Left ventricle myocardium inferior (tissue), 1 donor: ENCODE measurements around the gene MT1B. TPM values are rescaled to one million over a fixed set of nuclear protein-coding genes. Genes with fewer than 3 reads are reported as not detected.
A peak's percentile ranks its signal among the peaks of the same experiment; 100 is the strongest.
"Not testable (repeated sequence)": the region's sequence is repeated elsewhere in the genome, so short reads cannot be mapped to it uniquely, and the experiment has no call there.

Source experiments
- DNase-seq: peaks from one replicate; pipeline ENCODE4 v3.0.0-alpha.2; 2020
- H3K27ac ChIP-seq: fragments of 200-600 bp; replicated peaks from 2 replicates; pipeline ENCODE4 v1.8.0; 2021
- H3K27me3 ChIP-seq: fragments of 200-600 bp; 2 replicates; pipeline ENCODE4 v1.8.0; 2021; ENCODE audit warnings: low read depth
- H3K36me3 ChIP-seq: fragments of 200-600 bp; 2 replicates; pipeline ENCODE4 v1.8.0; 2021
- H3K4me1 ChIP-seq: fragments of 200-600 bp; 2 replicates; pipeline ENCODE4 v1.8.0; 2021
- H3K4me3 ChIP-seq: fragments of 200-600 bp; 2 replicates; pipeline ENCODE4 v1.8.0; 2021; ENCODE audit warnings: mild to moderate bottlenecking, moderate library complexity
- H3K9me3 ChIP-seq: fragments of 200-600 bp; replicated peaks from 2 replicates; pipeline ENCODE4 v1.8.0; 2021
- CTCF ChIP-seq: fragments of 200-600 bp; IDR thresholded peaks from 2 replicates; pipeline ENCODE4 v1.8.0; 2021; ENCODE audit warnings: antibody characterized with exemption, mild to moderate bottlenecking, borderline replicate concordance
- intact Hi-C: fragments of 100-400 bp; cut with micrococcal nuclease; formaldehyde crosslinking; loops from one replicate; pipeline ENCODE4 v1.11.0; 2022
- total RNA-seq: library from RNA; stranded (reverse); fragmentation: NEBNext Ultra II Directional; extraction: Animal tissue kit (Norgen Biotek cat#: 25700); gene quantifications from one replicate; pipeline ENCODE4 v1.2.1, GENCODE V29; 2021
- donor health status: DM: no; HTN: yes; CAD: no; lungs with severe emphysema.

MT1B gene
- total RNA-seq, 1 donor from 2014 or later: not detected

DNA sequence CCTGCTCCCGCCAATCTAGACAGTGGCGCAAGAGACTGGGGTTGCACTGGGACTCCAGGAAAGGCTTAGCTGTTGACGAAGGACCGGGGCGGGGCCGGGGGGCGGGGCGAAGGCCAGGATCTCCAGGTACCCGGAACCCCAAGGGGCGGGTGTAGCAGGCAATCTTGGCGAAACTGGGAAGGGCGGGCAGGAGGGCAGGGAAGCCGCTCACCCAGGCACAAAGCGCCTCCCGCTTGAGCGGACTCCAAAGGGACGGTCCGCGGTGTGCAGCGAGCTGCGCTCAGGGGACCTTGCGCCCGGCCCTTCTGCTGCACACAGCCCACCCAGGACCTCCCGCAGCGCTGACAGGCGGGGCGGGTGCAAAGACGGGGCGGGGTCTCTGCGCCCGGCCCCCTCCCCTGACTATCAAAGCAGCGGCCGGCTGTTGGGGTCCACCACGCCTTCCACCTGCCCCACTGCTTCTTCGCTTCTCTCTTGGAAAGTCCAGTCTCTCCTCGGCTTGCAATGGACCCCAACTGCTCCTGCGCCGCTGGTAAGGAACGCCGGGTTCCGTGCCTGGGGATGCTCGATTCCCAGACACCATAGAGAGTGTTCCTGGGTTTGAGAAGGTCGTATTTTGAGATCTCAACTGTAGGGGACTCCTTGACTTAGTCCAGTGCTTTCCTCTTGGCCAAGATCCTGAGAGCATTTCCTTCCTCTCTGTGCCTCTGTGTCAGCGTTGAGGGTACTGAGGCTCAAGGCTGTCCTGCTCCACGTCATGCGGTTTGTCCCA, 6.1 kb downstream of the MT1B start, which contains the start of gene MT1F:
Gene MT1F (plus strand): TSS at position 405 of the 772 bp plus-strand sequence. CDS start 100 bp downstream, at position 505.
- peaks cover 34% of the 10 kb centered on the region for H3K27me3 ChIP-seq
- peak within 1 kb of the TSS; percentile 24 for H3K27ac ChIP-seq
- intact Hi-C loops: no loop called here
- peak; percentile 73 for DNase-seq
- peak within 1 kb of the TSS; percentile 72 for H3K4me3 ChIP-seq
- no peaks in the 10 kb centered on the region for H3K36me3 ChIP-seq
- no peak for TF ChIP-seq CTCF
- peaks cover 19% of the 10 kb centered on the region for H3K4me1 ChIP-seq
- H3K9me3 ChIP-seq: no peaks in the 10 kb centered on the region

DNA sequence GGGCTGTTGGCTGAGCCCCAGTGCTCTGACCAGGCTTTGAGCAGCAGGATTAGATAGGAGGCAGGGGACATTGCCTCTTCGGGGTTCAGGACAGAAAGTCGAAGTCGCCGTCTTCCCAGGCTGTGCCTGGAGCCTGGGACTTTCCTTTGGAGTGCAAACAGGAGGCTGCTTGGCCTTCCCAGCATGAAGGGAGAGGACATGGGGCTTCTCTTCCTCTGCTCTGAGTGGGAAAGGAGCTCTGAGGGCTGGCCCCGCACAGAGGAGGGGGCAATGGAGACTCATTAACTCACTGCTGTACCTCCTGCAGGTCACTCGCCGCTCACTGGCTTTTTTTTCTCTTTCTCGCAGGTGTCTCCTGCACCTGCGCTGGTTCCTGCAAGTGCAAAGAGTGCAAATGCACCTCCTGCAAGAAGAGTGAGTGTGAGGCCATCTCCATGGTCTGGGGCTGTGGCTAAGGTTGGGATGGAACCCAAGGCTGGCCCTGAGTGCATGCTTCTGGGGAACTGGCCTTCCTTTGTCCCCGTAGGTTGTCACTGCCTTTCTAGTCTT, 6.7 kb downstream of the MT1B start:
- peaks cover 41% of the 10 kb centered on the region for H3K27me3 ChIP-seq
- peak; percentile 43 for DNase-seq
- intact Hi-C loops: no loop called here
- H3K4me1 ChIP-seq: peaks cover 23% of the 10 kb centered on the region
- TF ChIP-seq CTCF: no peak
- no peaks in the 10 kb centered on the region for H3K36me3 ChIP-seq
- no peak overlapping the region for H3K27ac ChIP-seq
- H3K4me3 ChIP-seq: peak overlapping the region; percentile 72
- H3K9me3 ChIP-seq: no peaks in the 10 kb centered on the region

DNA sequence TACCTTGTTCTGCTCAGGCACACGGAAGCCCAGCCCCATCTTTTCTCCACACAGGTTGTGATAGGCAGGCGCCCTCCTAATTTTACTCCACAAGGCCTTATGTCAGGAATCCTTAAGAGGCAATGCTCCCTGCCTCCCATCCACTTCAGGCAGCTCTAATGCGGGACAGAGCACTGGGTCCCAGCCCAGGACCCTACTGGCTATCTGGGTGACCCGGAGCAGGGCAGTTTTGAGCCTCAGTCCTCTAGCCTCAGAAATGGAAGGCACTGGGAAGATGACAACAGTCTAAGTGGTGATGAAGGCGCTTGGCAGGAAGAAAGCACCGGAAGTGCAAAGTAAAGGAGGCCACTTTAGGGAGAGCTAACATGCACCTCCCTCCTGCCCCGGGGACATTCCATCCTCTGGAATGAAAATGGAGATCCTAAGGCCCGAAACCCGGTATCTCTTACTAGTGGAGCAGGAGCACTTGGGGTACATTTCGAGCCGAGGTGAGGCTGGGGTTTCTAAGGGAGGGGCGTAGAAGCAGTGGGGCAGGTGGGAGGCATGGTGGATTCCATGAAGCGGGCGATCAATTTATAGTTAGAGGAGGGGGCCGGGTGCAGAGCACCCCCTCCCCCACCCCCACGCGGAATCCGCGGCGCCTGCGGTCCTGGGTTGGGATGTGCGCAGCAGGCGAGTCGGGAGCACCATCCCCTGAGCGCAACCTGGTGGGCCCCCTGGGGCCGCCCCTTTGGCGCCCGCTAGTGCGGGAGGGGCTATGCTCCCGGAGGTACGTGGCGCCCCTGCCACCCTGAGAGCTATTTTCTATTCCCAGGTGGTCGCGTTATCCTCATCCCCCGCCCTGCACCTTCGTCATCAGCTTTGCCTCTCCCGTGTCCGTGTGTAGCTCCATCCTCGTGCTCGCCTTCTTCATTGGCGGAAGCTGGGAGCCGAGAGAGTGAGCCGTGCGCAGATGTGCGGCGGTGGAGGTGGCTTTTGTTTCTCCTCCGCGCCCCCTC, 11.0 kb downstream of the MT1B start:
- H3K9me3 ChIP-seq: no peaks in the 10 kb centered on the region
- no peak for DNase-seq
- peaks cover 84% of the 10 kb centered on the region for H3K27me3 ChIP-seq
- no peaks in the 10 kb centered on the region for H3K36me3 ChIP-seq
- TF ChIP-seq CTCF: no peak
- peak overlapping the region; percentile 38 for H3K4me3 ChIP-seq
- no peak overlapping the region for H3K27ac ChIP-seq
- intact Hi-C loops: no loop called here
- H3K4me1 ChIP-seq: peaks cover 21% of the 10 kb centered on the region

DNA sequence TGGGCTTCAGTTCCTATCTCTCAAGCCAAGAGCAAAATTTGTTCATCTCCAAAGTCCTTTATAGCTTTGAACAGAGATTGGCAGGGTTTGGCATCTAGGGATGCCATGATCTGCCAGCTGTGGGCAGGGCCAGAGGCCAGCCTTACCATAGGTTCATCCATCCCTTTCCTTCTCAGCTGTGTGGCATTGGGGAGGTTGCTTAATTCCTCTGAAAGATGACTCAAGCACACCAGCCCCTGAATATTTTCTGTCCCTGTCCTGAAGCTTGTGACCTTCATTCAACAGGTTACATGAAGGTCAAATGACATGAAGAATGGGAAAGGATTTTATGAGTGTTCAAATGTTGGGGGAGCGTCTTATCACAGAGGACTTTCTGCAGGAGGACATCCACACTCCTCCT, 12.8 kb downstream of the MT1B start:
- no peak for DNase-seq
- H3K27ac ChIP-seq: no peak overlapping the region
- H3K27me3 ChIP-seq: peaks cover 93% of the 10 kb centered on the region
- peaks cover 22% of the 10 kb centered on the region for H3K4me1 ChIP-seq
- H3K4me3 ChIP-seq: no peak overlapping the region
- H3K36me3 ChIP-seq: no peaks in the 10 kb centered on the region
- no peaks in the 10 kb centered on the region for H3K9me3 ChIP-seq
- TF ChIP-seq CTCF: no peak
- intact Hi-C loops: no loop called here

DNA sequence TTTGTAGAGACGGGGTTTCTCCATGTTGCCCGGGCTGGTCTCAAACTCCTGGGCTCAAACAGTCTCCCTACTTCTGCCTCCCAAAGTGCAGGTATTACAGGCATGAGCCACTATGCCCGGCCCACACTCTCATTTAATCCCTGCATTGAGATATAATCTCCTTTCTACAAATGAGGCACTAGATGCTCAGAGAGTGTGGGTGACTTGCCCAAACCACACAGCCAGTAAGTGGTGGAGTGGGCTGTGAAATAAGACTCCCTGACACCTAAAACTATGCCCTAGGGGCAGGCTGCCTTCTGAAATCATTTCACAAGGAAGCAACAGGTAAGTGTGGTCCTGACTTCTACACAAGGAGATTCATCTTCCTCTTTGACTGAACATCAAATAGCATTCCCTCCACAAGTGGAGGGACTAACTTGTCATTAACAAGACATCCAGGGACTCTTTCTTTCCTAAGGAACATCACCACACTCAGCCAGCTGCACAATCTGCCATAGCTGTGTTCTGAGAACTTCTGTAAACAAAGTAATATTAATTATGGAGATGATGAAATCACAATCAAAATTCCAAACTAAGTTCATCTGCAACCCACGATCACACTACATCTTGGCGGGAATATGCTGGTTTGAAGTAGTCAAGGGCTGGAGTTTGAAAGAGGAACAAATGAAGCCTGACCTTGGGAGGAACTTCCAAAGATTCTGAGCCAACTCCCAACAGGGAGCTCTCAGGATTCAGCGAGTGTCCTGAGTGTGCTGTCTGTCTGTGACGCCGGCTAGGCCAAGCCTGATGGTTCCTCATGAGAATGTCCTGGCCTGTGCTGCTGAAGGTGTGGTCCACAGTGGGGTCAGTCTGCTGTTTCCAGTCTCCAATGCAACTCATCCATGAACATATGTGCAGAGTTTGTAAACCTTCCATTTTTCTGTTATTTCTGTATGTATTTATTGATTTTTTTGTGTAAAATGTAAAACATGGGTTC, 13.9 kb downstream of the MT1B start:
- intact Hi-C loops: not testable (repeated sequence)

More for the DNA sequence above, 13.9 kb downstream of the MT1B start:
- H3K9me3 ChIP-seq, DNase-seq, H3K27ac ChIP-seq, H3K4me3 ChIP-seq, H3K36me3 ChIP-seq: not testable (repeated sequence)
- H3K27me3 ChIP-seq: peaks cover 100% of the 10 kb centered on the region
- peaks cover 25% of the 10 kb centered on the region for H3K4me1 ChIP-seq
